SK-N-SH (cell line): Measurements from ENCODE around the gene GUCA1A.

Experiments used
- ELF1 ChIP-seq: IDR thresholded peaks from 2 replicates; pipeline ENCODE4 v1.4.0; 2012
- EP300 ChIP-seq, 2 experiments: IDR thresholded peaks; 2 replicates each; pipeline versions ENCODE4 v1.4.0 to v1.6.1; 2012; ENCODE audit warnings: borderline replicate concordance in 1 of 2, low read depth in 1 of 2, low read length in 1 of 2
- FOXM1 ChIP-seq: IDR thresholded peaks from 2 replicates; pipeline ENCODE4 v1.4.0; 2012; ENCODE audit warnings: low read depth, mild to moderate bottlenecking
- GABPA ChIP-seq: IDR thresholded peaks from 2 replicates; pipeline ENCODE4 v1.4.0; 2012; ENCODE audit warnings: low read depth, mild to moderate bottlenecking
- MXI1 ChIP-seq: IDR thresholded peaks from 2 replicates; pipeline ENCODE4 v1.6.1; 2012; ENCODE audit warnings: mild to moderate bottlenecking, low read depth, low read length, improper control_type of control experiment
- POLR2AphosphoS5 ChIP-seq: IDR thresholded peaks from 2 replicates; pipeline ENCODE4 v1.6.1; 2012; ENCODE audit warnings: low read depth, low read length
- TF ChIP-seq, protein P1 (sequence below): fragments of 200-600 bp; sonication (generic); IDR thresholded peaks from 2 replicates; pipeline ENCODE4 v1.6.1; 2017; ENCODE audit warnings: antibody characterized with exemption, mild to moderate bottlenecking, moderate library complexity
- TF ChIP-seq, protein P2 (sequence below): IDR thresholded peaks from 2 replicates; pipeline ENCODE4 v1.6.1; 2012; ENCODE audit warnings: mild to moderate bottlenecking, low read depth, low read length, moderate library complexity
- TF ChIP-seq, protein P3 (sequence below): fragments of 150-350 bp; IDR thresholded peaks from 2 replicates; pipeline ENCODE4 v1.6.1; 2016; ENCODE audit warnings: mild to moderate bottlenecking, low read depth, low read length
- TF ChIP-seq, protein P4 (sequence below): IDR thresholded peaks from 2 replicates; pipeline ENCODE4 v1.4.0; 2012; ENCODE audit warnings: low read depth, borderline replicate concordance

DNA sequence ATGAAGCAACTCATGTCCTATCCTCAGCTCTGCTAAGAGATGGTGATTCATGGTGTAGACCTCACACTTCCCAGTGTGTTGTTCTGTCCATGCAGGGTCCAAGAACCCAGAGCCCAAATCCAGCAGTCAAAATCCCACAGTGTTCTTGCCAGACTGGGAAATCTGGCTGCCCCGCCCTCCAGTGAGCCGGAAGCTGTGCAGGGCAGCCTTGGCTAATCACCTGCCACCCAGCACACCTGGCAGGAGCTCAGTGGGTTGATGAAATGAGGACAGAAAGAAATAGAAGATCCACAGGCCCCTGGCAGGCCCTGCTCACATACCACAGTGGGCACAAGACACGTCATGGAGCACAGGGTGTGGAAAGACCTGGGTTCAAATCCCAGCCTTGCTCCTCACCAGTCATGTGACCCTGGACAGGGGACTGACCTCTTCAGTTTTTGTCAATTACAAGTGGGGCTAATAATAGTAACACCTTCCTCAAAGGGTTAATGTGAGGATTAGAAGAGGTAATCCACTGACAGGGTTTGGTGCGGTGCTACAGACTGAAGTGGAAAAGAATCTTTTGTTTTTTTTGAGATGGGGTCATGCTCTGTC, 13.6 kb upstream of the GUCA1A start:
- no peak for TF ChIP-seq MXI1
- TF ChIP-seq, protein P1, sequence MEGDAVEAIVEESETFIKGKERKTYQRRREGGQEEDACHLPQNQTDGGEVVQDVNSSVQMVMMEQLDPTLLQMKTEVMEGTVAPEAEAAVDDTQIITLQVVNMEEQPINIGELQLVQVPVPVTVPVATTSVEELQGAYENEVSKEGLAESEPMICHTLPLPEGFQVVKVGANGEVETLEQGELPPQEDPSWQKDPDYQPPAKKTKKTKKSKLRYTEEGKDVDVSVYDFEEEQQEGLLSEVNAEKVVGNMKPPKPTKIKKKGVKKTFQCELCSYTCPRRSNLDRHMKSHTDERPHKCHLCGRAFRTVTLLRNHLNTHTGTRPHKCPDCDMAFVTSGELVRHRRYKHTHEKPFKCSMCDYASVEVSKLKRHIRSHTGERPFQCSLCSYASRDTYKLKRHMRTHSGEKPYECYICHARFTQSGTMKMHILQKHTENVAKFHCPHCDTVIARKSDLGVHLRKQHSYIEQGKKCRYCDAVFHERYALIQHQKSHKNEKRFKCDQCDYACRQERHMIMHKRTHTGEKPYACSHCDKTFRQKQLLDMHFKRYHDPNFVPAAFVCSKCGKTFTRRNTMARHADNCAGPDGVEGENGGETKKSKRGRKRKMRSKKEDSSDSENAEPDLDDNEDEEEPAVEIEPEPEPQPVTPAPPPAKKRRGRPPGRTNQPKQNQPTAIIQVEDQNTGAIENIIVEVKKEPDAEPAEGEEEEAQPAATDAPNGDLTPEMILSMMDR: no peak
- TF ChIP-seq, protein P2, sequence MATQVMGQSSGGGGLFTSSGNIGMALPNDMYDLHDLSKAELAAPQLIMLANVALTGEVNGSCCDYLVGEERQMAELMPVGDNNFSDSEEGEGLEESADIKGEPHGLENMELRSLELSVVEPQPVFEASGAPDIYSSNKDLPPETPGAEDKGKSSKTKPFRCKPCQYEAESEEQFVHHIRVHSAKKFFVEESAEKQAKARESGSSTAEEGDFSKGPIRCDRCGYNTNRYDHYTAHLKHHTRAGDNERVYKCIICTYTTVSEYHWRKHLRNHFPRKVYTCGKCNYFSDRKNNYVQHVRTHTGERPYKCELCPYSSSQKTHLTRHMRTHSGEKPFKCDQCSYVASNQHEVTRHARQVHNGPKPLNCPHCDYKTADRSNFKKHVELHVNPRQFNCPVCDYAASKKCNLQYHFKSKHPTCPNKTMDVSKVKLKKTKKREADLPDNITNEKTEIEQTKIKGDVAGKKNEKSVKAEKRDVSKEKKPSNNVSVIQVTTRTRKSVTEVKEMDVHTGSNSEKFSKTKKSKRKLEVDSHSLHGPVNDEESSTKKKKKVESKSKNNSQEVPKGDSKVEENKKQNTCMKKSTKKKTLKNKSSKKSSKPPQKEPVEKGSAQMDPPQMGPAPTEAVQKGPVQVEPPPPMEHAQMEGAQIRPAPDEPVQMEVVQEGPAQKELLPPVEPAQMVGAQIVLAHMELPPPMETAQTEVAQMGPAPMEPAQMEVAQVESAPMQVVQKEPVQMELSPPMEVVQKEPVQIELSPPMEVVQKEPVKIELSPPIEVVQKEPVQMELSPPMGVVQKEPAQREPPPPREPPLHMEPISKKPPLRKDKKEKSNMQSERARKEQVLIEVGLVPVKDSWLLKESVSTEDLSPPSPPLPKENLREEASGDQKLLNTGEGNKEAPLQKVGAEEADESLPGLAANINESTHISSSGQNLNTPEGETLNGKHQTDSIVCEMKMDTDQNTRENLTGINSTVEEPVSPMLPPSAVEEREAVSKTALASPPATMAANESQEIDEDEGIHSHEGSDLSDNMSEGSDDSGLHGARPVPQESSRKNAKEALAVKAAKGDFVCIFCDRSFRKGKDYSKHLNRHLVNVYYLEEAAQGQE: no peak
- TF ChIP-seq POLR2AphosphoS5: no peak
- TF ChIP-seq, protein P3, sequence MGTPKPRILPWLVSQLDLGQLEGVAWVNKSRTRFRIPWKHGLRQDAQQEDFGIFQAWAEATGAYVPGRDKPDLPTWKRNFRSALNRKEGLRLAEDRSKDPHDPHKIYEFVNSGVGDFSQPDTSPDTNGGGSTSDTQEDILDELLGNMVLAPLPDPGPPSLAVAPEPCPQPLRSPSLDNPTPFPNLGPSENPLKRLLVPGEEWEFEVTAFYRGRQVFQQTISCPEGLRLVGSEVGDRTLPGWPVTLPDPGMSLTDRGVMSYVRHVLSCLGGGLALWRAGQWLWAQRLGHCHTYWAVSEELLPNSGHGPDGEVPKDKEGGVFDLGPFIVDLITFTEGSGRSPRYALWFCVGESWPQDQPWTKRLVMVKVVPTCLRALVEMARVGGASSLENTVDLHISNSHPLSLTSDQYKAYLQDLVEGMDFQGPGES: no peak
- TF ChIP-seq GABPA: no peak
- TF ChIP-seq, protein P4, sequence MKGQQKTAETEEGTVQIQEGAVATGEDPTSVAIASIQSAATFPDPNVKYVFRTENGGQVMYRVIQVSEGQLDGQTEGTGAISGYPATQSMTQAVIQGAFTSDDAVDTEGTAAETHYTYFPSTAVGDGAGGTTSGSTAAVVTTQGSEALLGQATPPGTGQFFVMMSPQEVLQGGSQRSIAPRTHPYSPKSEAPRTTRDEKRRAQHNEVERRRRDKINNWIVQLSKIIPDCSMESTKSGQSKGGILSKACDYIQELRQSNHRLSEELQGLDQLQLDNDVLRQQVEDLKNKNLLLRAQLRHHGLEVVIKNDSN: no peak
- no peak for TF ChIP-seq ELF1
- TF ChIP-seq EP300 (IDR thresholded peaks at IDR 0.05; ENCODE audit: borderline replicate concordance in 1 of 2, low read depth in 1 of 2, low read length in 1 of 2): no peak
- no peak for TF ChIP-seq FOXM1
